Neural progenitor cell (in vitro differentiated cells): ENCODE results near the gene EML5. TPM values are rescaled to one million over a fixed set of nuclear protein-coding genes. Genes with fewer than 3 reads are reported as not detected.

Experiments used
- DNase-seq: peaks from one replicate; pipeline ENCODE4 v3.0.0-alpha.2; 2016; ENCODE audit warnings: low spot score
- H2AFZ ChIP-seq: fragments of 200-600 bp; sonication (generic); replicated peaks from 2 replicates; pipeline ENCODE4 v1.6.1; 2016; ENCODE audit warnings: antibody characterized with exemption
- H3F3A ChIP-seq: fragments of 200-600 bp; sonication (generic); 2 replicates; pipeline ENCODE4 v1.6.1; 2016; ENCODE audit warnings: antibody characterized with exemption, low read depth
- H3K27ac ChIP-seq: fragments of 200-600 bp; sonication (generic); 2 replicates; pipeline ENCODE4 v1.5.1; 2016; ENCODE audit warnings: mild to moderate bottlenecking
- H3K27me3 ChIP-seq: fragments of 200-600 bp; sonication (generic); 2 replicates; pipeline ENCODE4 v1.6.1; 2016; ENCODE audit warnings: mild to moderate bottlenecking, moderate library complexity
- H3K36me3 ChIP-seq: fragments of 200-600 bp; sonication (generic); 2 replicates; pipeline ENCODE4 v1.5.1; 2016
- H3K4me1 ChIP-seq: fragments of 200-600 bp; sonication (generic); 2 replicates; pipeline ENCODE4 v1.6.1; 2016; ENCODE audit warnings: mixed run types
- H3K4me2 ChIP-seq: fragments of 200-600 bp; sonication (generic); 2 replicates; pipeline ENCODE4 v1.6.1; 2016
- H3K4me3 ChIP-seq: fragments of 200-600 bp; sonication (generic); 2 replicates; pipeline ENCODE4 v1.5.1; 2016
- H3K79me2 ChIP-seq: fragments of 200-600 bp; sonication (generic); 2 replicates; pipeline ENCODE4 v1.6.1; 2016; ENCODE audit warnings: low read depth
- H3K9ac ChIP-seq: fragments of 200-600 bp; sonication (generic); 2 replicates; pipeline ENCODE4 v1.6.1; 2016
- H3K9me3 ChIP-seq: fragments of 200-600 bp; sonication (generic); 2 replicates; pipeline ENCODE4 v1.5.1; 2016; ENCODE audit warnings: low read depth
- H4K20me1 ChIP-seq: fragments of 200-600 bp; sonication (generic); 2 replicates; pipeline ENCODE4 v1.6.1; 2016; ENCODE audit warnings: low read depth
- H3K27ac Mint-ChIP-seq: 3 replicates; pipeline ENCODE4 v1.8.0; 2021; ENCODE audit warnings: mixed read lengths
- H3K27me3 Mint-ChIP-seq: 2 replicates; pipeline ENCODE4 v1.8.0; 2022; ENCODE audit warnings: low read depth, mild to moderate bottlenecking, inconsistent platforms, moderate library complexity, mixed read lengths; ENCODE audit not compliant: insufficient read depth
- H3K36me3 Mint-ChIP-seq: 3 replicates; pipeline ENCODE4 v1.8.0; 2021; ENCODE audit warnings: mixed read lengths
- H3K4me1 Mint-ChIP-seq: 3 replicates; pipeline ENCODE4 v1.8.0; 2021; ENCODE audit warnings: mixed read lengths
- H3K4me3 Mint-ChIP-seq: 3 replicates; pipeline ENCODE4 v1.8.0; 2021; ENCODE audit warnings: mild to moderate bottlenecking, moderate library complexity, mixed read lengths
- H3K9me3 Mint-ChIP-seq: 3 replicates; pipeline ENCODE4 v1.8.0; 2020; ENCODE audit warnings: mixed read lengths
- EZH2 ChIP-seq: fragments of 200-600 bp; sonication (generic); IDR thresholded peaks from 2 replicates; pipeline ENCODE4 v1.6.1; 2017; ENCODE audit warnings: antibody characterized with exemption, mild to moderate bottlenecking, moderate library complexity
- EZH2phosphoT487 ChIP-seq: fragments of 200-600 bp; sonication (generic); IDR thresholded peaks from 2 replicates; pipeline ENCODE4 v1.6.1; 2017; ENCODE audit warnings: antibody characterized with exemption
- small RNA-seq: library from RNA; depleted of rRNA; stranded (forward); fragments of <200 nt; gene quantifications from one replicate; pipeline ENCODE3, GENCODE V24; 2015
- total RNA-seq: library from RNA; depleted of rRNA; stranded (reverse); fragments of >200 nt; gene quantifications from 2 replicates; pipeline ENCODE4 v1.2.3, GENCODE V29; 2015; ENCODE audit warnings: low replicate concordance
- TF ChIP-seq, protein P1 (sequence below): fragments of 200-600 bp; sonication (generic); IDR thresholded peaks from 2 replicates; pipeline ENCODE4 v1.5.1; 2017; ENCODE audit warnings: antibody characterized with exemption, mild to moderate bottlenecking

Gene EML5
- total RNA-seq, 1 donor from 2014 or later = 0.71 TPM

- peaks cover 6% of the 10 kb centered on the region for H3K27me3 Mint-ChIP-seq
- H3K79me2 ChIP-seq = peaks cover 45% of the 10 kb centered on the region
- H3K4me3 ChIP-seq = peak overlapping the region; percentile 87
- peaks cover 4% of the 10 kb centered on the region for H3F3A ChIP-seq
- no peak overlapping the region for H3K27ac ChIP-seq
- no peaks in the 10 kb centered on the region for H3K9me3 ChIP-seq
- no peak overlapping the region for H3K27ac Mint-ChIP-seq
- peaks cover 2% of the 10 kb centered on the region for H3K9me3 Mint-ChIP-seq
- peak overlapping the region; percentile 92 for H3K4me3 Mint-ChIP-seq
- TF ChIP-seq, protein P1, sequence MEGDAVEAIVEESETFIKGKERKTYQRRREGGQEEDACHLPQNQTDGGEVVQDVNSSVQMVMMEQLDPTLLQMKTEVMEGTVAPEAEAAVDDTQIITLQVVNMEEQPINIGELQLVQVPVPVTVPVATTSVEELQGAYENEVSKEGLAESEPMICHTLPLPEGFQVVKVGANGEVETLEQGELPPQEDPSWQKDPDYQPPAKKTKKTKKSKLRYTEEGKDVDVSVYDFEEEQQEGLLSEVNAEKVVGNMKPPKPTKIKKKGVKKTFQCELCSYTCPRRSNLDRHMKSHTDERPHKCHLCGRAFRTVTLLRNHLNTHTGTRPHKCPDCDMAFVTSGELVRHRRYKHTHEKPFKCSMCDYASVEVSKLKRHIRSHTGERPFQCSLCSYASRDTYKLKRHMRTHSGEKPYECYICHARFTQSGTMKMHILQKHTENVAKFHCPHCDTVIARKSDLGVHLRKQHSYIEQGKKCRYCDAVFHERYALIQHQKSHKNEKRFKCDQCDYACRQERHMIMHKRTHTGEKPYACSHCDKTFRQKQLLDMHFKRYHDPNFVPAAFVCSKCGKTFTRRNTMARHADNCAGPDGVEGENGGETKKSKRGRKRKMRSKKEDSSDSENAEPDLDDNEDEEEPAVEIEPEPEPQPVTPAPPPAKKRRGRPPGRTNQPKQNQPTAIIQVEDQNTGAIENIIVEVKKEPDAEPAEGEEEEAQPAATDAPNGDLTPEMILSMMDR = no peak
- TF ChIP-seq EZH2 (no peak), EZH2phosphoT487 (no peak)
- peaks cover 29% of the 10 kb centered on the region for H4K20me1 ChIP-seq
- H3K9ac ChIP-seq = no peak overlapping the region
- H2AFZ ChIP-seq = no peak overlapping the region
- H3K36me3 Mint-ChIP-seq = peaks cover 4% of the 10 kb centered on the region
- H3K4me1 Mint-ChIP-seq = peaks cover 32% of the 10 kb centered on the region
- no peaks in the 10 kb centered on the region for H3K27me3 ChIP-seq
- peak overlapping the region; percentile 88 for H3K4me2 ChIP-seq
- H3K4me1 ChIP-seq = peaks cover 12% of the 10 kb centered on the region
- DNase-seq = no peak
- H3K36me3 ChIP-seq = peaks cover 11% of the 10 kb centered on the region
Observed at GRCh38 chr14:88562532-88562830, 230.3 kb downstream of the EML5 start.

Small RNAs within 50 kb of the gene (small RNA-seq; reads per million reads assigned to genes)
- gene RF00019 (not detected), gene RNU4-92P (not detected)

Other genes with a start within 250 kb of the EML5 start
- gene PTPN21, start 237.9 kb downstream of the EML5 start, total RNA-seq = 10.1 and 11.7 TPM in 2 replicates
- 116 and 140 TPM in 2 replicates for gene ZC3H14, start 229.9 kb downstream of the EML5 start, total RNA-seq
- 22.6 and 35.0 TPM in 2 replicates for gene TTC8, start 31.7 kb upstream of the EML5 start, total RNA-seq